ENCODE data around the gene ZNF319.

ZNF319 gene

DNA sequence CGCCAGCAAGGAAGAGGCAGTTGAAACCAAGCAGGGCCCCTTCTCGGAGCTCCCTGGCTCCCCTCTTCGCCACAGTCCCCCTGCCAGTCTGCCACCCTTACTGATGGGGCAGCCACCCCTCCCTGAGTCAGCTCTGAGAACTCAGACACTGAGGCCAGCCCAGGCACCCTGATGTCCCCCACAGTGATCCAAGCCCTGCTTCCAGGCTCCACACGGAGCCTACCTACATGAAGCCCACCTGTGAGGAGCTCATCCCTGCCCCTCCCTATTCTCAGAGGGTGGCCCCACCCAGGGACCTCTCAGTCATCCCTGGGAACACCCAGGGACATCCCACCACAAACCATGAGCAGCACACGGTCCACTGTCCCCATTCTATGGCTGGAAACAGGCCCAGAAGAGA lies 38.4 kb downstream of the ZNF319 start:
- in situ Hi-C loops (cut with HindIII; ENCODE audit: low sequenced_read_pairs), result no loop called here
- no peak overlapping the region for H3K4me3 ChIP-seq (ENCODE audit: low read depth, low read length)
- DNase-seq (ENCODE audit: low read depth, low spot score), result no peak
- no peak for TF ChIP-seq CTCF (IDR thresholded peaks at IDR 0.05; ENCODE audit: low read depth, low read length)

DNA sequence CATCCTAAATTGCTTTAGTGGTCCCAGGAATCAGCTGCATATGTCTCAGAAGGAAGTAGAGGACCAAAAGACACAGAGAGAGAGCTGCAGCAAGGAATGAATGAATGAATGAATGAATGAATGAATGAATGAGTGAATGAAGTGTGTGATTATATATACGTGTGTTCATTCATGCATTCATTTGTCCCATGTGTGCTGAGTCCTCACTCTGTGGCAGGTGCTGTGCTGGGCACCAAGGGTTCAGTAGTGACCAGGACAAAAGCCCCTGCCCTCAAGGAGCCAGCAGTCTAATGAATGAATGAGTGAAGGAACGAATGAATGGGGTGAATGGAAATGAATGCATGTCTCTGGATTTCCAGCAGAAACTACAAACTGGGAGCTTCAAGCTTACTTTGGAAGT lies 38.9 kb downstream of the ZNF319 start:
- in situ Hi-C loops (cut with HindIII; ENCODE audit: low sequenced_read_pairs), result no loop called here
- no peak for DNase-seq (ENCODE audit: low read depth, low spot score)
- no peak overlapping the region for H3K4me3 ChIP-seq (ENCODE audit: low read depth, low read length)
- no peak for TF ChIP-seq CTCF (IDR thresholded peaks at IDR 0.05; ENCODE audit: low read depth, low read length)

GRCh38 chr16:57960826-57961472 lies 39.5 kb downstream of the ZNF319 start:
- TF ChIP-seq CTCF (IDR thresholded peaks at IDR 0.05; ENCODE audit: low read depth, low read length), result no peak
- no peak overlapping the region for H3K4me3 ChIP-seq (ENCODE audit: low read depth, low read length)
- DNase-seq (ENCODE audit: low read depth, low spot score), result no peak
- in situ Hi-C loops (cut with HindIII; ENCODE audit: low sequenced_read_pairs), result no loop called here

DNA sequence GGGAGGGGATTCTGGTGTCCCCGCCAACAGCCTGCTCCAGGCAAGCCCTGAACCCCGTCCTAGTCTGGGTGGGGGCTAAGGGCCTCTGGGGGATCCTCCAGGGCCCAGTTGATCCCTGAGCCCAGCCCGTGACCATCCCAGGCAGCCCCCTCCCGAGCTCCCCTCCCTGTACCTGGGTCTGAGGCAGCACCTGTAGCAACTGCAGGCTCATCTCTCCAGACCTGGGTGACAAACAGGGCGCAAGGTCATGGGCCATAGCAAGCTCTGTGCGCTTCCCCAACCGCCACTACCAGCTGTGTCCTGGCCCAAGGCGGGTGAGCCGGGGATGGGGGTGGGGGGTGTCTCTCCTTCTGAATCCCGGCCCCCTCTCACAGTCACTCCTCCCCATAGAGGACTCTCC lies 40.2 kb downstream of the ZNF319 start:
- TF ChIP-seq CTCF (IDR thresholded peaks at IDR 0.05; ENCODE audit: low read depth, low read length), result no peak
- DNase-seq (ENCODE audit: low read depth, low spot score), result no peak
- no peak overlapping the region for H3K4me3 ChIP-seq (ENCODE audit: low read depth, low read length)
- in situ Hi-C loops (cut with HindIII; ENCODE audit: low sequenced_read_pairs), result no loop called here

DNA sequence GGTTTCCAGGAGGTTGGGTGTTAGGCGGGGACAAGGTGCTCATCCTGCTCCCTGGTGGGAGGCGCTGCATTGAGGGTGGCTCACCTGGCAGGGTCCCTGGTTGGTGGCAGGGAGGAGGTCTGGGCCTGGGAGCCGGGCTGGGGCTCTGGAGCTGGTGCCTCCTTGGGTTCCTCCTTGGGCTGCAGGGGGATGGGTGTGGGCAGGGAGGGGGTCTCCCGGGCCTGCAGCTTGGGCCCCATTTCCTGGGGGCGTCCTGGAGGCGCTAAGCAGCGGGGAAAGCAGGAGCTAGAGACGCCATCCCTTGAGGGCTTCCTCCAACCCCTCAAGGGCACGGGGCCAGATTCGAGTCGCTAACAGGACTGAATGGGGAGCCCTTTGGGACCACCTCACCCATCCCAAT lies 40.7 kb downstream of the ZNF319 start:
- DNase-seq (ENCODE audit: low read depth, low spot score), result no peak
- no peak for TF ChIP-seq CTCF (IDR thresholded peaks at IDR 0.05; ENCODE audit: low read depth, low read length)
- H3K4me3 ChIP-seq (ENCODE audit: low read depth, low read length), result no peak overlapping the region
- in situ Hi-C loops (cut with HindIII; ENCODE audit: low sequenced_read_pairs), result no loop called here

GRCh38 chr16:57959121-57959520 lies 41.4 kb downstream of the ZNF319 start:
- no peak for TF ChIP-seq CTCF (IDR thresholded peaks at IDR 0.05; ENCODE audit: low read depth, low read length)
- in situ Hi-C loops (cut with HindIII; ENCODE audit: low sequenced_read_pairs), result no loop called here
- DNase-seq (ENCODE audit: low read depth, low spot score), result no peak
- no peak overlapping the region for H3K4me3 ChIP-seq (ENCODE audit: low read depth, low read length)

GRCh38 chr16:57958544-57958943 lies 41.9 kb downstream of the ZNF319 start:
- H3K4me3 ChIP-seq (ENCODE audit: low read depth, low read length), result no peak overlapping the region
- in situ Hi-C loops (cut with HindIII; ENCODE audit: low sequenced_read_pairs), result no loop called here
- TF ChIP-seq CTCF (IDR thresholded peaks at IDR 0.05; ENCODE audit: low read depth, low read length), result no peak
- DNase-seq (ENCODE audit: low read depth, low spot score), result no peak
